HG02571 (cell line): ENCODE measurements around the gene STARD5.
"Not testable (repeated sequence)": the region's sequence is repeated elsewhere in the genome, so short reads cannot be mapped to it uniquely, and the experiment has no call there.

Experiments used
- ATAC-seq: cut with Tn5 transposase; IDR thresholded peaks from one replicate; pipeline ENCODE4 v1.9.1; 2021; ENCODE audit warnings: mild to moderate bottlenecking, moderate library complexity; ENCODE audit not compliant: unreplicated experiment

Gene STARD5, protein sequence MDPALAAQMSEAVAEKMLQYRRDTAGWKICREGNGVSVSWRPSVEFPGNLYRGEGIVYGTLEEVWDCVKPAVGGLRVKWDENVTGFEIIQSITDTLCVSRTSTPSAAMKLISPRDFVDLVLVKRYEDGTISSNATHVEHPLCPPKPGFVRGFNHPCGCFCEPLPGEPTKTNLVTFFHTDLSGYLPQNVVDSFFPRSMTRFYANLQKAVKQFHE

DNA sequence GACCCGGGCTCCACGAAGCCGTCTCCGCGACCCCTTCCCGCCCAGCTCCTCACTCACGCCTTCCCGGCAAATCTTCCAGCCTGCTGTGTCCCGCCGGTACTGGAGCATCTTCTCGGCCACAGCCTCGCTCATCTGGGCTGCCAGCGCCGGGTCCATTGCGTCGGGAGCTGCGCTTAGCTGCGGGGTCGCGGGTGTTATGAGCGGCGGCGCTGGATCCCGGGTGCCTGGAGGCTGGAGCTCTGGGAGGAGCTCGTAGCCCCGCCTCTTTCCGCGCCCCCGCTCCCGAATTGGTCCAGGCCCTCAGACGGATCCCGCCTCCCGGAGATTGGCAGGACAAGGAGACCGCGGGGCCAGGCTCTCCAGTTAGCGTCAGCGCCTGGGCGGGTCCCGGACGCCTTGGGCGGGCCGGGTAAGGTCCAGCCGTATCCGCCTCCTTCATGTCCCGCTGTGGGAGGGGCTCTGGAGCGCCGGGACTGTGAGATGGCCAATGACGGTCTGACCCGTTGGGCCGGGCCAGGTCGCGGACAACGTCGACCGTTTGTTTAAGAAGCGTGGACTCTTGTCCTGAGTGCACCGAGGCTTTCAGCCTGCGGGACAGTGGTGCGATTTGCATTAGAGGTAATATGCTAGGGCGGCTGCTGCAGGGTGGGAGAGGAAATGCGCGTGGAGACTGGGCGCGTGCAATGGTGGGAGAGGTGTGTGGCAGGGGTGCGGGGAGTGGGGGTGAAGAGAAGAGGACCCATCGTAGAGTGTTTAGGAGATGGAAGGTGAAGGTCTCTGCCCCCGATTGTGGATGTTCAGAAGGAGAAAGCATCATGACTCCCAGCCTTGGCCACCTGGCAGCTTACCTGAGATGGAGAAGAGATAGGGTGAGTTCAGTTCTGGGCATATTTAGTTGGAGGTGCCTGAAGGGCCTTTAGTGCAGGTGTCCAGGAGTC is at the start of gene STARD5:
STARD5 (minus strand) TSS at position 198 of the 938 bp plus-strand sequence; CDS start at position 156, 42 bp downstream.
- peak; percentile 98 for ATAC-seq

- ATAC-seq: no peak
Measured at GRCh38 chr15:81373176-81373575, 49.2 kb upstream of the STARD5 start.

DNA sequence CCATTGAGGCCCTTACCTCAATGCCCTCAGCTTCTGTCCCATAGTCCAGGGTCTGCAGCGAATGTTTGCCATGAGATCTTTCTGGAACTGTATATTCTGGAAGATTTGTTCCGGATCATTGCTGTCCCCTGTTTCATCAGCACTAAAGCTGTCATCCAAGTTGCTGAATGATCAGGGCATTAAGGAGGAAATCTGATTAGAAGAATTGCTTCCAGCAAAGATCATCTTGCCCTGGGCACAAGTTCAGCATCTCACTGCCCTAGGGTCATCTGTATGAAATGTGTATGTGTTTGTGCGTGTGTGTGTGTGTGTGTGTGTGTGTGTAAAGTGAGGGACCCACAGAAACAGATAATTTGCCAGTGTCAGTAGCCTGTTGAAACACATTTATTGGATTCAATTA is 48.6 kb upstream of the STARD5 start:
- no peak for ATAC-seq

GRCh38 chr15:81363718-81364500 is 40.0 kb upstream of the STARD5 start:
- ATAC-seq: no peak

DNA sequence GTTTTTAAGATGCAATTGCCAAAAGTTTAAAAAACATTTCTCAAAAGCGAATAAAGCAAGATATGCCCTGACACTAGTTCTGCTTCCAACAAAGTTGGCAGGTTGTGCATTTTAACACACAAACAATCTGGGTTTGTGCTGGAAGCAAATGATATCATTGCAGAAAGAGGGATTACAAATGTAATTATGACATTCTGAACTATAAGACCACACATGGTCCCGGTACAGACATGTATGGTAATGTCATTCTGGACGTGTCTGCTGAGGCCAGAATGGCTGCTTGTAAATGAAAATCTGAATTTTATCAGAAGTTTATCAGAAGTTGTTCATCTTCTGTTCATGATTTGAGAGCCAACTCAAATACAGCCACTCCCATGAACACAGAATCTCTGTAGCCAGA is 39.3 kb upstream of the STARD5 start:
- no peak for ATAC-seq

GRCh38 chr15:81362790-81363189 is 38.8 kb upstream of the STARD5 start:
- no peak for ATAC-seq

DNA sequence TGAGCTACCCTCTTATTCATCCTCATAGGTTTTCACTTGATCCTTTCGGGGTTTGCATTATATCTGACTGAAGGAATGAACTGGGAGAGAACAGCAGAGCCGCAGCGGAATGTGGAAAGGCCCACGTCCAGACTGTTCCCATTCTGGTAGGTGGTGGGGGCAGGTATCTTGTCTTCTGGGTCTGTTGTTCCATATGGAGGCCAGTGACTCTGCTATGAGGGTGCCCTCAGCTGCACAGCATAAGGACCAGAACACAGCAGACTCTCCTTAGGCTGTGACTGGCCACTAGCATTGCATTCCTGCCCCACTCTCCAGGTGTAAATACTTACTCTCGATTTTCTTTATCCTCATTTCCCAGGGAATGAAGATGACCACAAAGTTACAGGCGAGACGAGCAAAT is 38.0 kb upstream of the STARD5 start:
- no peak for ATAC-seq

DNA sequence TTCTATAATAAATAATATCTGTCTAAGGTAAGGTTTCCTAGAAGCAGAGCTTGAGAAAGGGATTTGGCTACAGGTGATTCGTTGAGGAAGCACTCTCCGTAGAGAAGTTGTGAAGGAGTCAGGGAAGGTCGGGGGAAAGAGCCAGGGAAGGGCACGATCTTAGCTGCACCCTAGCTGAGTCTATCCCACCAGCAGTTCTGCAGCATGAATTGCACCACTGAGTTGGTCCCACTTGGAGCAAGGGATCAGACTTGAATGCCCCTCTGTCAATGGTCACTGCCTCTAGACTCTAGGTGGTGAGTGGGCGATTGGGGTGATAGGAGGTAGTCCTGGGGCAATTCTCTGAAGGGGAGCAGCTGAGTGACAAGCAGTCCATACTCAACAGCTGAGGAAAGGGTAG is 36.5 kb upstream of the STARD5 start:
- no peak for ATAC-seq

GRCh38 chr15:81358248-81358647 is 34.3 kb upstream of the STARD5 start:
- ATAC-seq: no peak

DNA sequence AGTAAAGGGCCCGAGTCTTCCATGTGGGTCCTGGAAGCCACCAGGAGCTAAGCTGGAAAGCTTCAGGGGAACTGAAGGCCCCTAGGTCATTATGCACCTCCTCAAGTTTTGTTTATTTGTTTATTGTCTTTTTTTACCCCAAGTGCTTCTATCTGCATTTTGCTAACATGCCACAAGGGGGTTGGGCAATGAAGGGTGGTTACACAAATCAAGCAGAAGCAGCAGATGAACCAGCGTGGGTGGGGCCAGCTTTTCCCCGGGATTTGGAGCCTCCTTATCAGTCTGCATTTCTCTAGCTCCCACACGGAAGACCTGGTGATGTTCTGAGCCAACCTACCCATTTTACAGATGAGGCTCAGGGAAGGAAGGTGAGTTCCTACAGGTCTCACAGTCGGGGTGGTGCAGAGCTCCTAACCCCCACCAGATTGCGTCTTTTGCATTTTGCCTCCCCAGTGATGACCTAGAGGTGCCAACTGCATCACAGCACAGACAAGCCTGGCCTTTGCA is 33.3 kb upstream of the STARD5 start:
- ATAC-seq: no peak

DNA sequence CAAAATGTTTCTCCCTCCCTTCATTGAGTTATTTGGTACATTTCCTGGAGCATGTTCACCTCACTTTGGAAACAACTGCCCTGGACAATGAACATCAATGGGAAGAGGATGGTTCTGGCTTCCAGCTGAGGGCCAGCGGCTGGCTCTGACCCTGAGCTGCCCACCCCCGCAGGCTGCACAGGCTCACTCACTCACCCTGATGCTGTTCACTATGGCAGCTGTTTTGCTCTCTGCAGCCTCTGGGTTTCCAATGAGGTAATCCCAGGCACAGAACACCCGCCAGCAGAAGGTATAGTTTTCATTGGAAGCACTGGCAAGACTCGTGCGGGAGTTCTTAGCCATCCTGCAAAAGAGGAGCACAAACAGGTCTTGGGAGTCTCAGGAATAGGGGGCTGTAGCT is 32.3 kb upstream of the STARD5 start:
- no peak for ATAC-seq

DNA sequence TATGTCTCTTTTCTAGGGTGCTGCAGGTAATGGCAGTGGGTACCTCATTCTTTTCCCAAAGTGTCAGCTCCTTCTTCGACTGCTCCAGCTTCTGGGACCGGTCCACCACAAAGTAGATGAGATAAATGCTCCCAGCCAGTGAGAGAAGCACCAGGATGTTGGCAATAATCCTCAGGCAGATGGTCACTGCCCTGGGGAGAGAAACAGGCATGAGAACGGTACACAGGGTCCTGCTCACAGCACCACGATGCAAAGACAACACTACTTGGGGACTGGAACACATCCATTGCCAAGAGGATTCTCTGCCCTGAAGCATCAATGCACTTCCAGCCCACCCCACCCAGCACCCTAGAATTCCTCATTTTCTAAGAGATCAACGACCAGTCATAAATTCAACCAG is 27.7 kb upstream of the STARD5 start:
- no peak for ATAC-seq

GRCh38 chr15:81349271-81349670 is 25.3 kb upstream of the STARD5 start:
- no peak for ATAC-seq

- ATAC-seq: not testable (repeated sequence)
Measured at GRCh38 chr15:81348691-81349090, 24.8 kb upstream of the STARD5 start.

DNA sequence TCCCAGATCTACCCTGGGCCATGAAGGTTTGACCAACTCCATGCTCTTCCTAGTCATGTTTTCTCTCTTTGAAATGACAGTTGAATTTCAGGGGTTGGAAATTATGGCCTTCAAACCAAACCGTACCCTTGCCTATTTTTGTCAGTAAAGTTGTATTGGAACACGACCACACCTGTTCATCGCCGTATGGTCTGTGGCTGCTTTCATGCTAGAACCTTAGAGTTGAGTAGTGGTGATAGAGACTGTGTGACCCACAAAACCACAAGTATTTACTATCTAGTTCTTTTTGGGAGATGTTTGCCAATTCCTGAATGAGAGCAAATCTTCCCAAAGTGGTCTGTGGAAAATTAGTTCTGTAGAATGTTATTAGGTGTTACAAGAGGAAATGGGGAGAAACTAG is 24.0 kb upstream of the STARD5 start:
- no peak for ATAC-seq

DNA sequence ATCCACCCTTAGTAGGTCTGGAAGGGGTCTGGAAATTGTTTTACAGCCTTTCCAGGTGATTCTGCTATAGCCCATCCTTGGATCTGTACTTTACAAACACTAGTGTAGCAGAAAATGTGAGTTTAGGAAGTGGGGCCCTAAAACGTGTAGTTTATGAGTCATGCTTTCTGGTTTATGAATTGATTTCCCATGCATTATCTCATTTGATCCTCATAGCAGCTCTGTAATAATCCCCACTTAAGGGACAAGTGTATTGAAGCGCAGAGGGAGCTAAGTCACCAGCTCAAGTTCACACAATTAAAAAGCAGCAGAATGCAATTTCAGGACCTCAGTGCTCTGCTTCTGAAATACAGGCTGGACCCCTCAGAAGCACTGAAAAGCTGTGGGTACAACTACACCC is 22.7 kb upstream of the STARD5 start:
- no peak for ATAC-seq

DNA sequence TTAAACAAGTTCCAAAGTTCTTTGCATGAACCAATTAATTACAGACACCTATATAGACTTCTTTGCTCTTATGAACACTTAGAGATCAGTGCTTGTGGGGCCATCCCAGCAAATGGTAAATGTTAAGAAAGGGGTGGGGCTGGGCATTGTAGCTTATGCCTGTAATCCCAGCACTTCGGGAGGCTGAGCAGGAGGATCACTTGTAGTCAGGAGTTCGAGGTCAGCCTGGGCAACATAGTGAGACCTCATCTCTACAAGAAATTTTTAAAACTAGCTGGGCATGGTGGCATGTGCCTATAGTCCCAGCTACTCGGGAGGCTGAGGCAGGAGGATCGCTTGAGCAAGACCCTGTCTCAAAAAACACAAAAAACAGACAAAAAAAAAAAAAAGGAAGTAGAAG is 19.4 kb upstream of the STARD5 start:
- ATAC-seq: no peak

- ATAC-seq: no peak
Measured at GRCh38 chr15:81341351-81341750, 17.4 kb upstream of the STARD5 start.

DNA sequence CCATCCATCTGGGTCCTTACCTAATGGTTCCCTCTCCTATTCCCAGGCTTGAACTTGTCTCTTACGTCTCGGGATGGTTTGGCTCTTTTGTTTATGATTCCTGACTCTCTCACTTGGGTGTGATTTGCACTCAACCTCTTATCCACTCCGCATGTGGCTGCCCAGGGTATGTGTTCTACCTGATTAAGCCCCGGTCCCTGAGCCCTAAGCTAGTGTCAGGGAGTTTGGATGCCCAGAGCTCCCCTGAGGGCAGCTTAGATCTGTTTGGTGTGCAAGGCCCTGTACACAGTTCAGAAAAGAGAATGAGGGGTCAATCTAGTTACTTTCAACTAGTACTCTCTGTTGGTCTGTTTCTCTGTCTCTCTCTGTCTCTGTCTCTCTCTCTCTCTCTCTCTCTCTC is 15.9 kb upstream of the STARD5 start:
- ATAC-seq: no peak

DNA sequence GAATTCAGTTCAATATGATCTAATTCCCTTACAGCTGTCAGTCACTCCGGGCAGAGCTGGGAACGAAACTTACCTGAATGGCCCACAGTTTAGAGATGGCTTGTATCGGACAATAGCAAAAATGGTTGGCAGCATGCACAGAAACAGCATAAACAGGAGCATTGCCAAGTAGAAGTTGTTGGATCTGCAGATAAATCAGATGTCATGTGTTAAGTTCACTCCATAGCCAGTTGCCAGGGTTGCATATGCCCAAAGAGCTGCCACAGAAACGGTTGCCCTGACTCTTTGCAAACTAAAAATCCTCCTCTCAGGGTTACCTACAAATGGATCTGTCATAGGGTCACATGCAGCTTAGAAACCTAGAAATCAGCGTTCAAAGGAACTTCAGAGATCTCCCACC is 15.4 kb upstream of the STARD5 start:
- ATAC-seq: no peak
